IMR-90 (cell line): Measurements from ENCODE around the gene TMEM132A. TPM values are rescaled to one million over a fixed set of nuclear protein-coding genes. Genes with fewer than 3 reads are reported as not detected.

Experiments
- ATAC-seq: fragments of 200-7000 bp; cut with Tn5 transposase; 2 replicates; pipeline ENCODE4 v1.9.1; 2020; ENCODE audit warnings: low read depth, mild to moderate bottlenecking, moderate library complexity
- BruUV-seq: library from RNA; stranded (reverse); fragments of 400-500 nt; replicated peaks from 2 replicates; lab custom pipeline; 2021; lab: Mats Ljungman, UMichigan
- CTCF ChIA-PET: fragments of 300-600 bp; formaldehyde crosslinking; extraction: SDS; loops from one replicate; lab custom pipeline; 2021; ENCODE audit warnings: antibody characterized with exemption; lab: Yijun Ruan, JAX
- POLR2A ChIA-PET: fragments of 300-600 bp; sonication (Branson Sonifier 250); formaldehyde crosslinking; loops from one replicate; lab custom pipeline; 2022; ENCODE audit warnings: antibody characterized with exemption; ENCODE audit not compliant: unreplicated experiment; lab: Charles Lee
- DNase-seq: peaks from one replicate; pipeline ENCODE4 v3.0.0; 2013
- H2AFZ ChIP-seq: replicated peaks from 2 replicates; pipeline ENCODE3; 2013; ENCODE audit warnings: low read length, mild to moderate bottlenecking; ENCODE audit not compliant: poor library complexity
- H2AK5ac ChIP-seq: 2 replicates; pipeline ENCODE4 v1.6.1; 2013; ENCODE audit warnings: low read depth, low read length, inconsistent platforms
- H2AK9ac ChIP-seq: replicated peaks from 2 replicates; pipeline ENCODE3; 2013; ENCODE audit warnings: mild to moderate bottlenecking, low read depth, low read length, moderate library complexity; ENCODE audit not compliant: poor library complexity
- H2BK120ac ChIP-seq: 2 replicates; pipeline ENCODE4 v1.6.1; 2013; ENCODE audit warnings: low read depth, low read length, inconsistent platforms
- H2BK15ac ChIP-seq: 3 replicates; pipeline ENCODE4 v1.6.1; 2013; ENCODE audit warnings: low read depth, low read length, inconsistent platforms
- H2BK20ac ChIP-seq: 2 replicates; pipeline ENCODE4 v1.6.1; 2013; ENCODE audit warnings: low read depth, mild to moderate bottlenecking, inconsistent platforms, low read length, moderate library complexity
- H2BK5ac ChIP-seq: 2 replicates; pipeline ENCODE4 v1.6.1; 2013; ENCODE audit warnings: mild to moderate bottlenecking, low read depth, low read length, inconsistent platforms; ENCODE audit not compliant: poor library complexity, severe bottlenecking
- H3K14ac ChIP-seq: replicated peaks from 2 replicates; pipeline ENCODE4 v1.6.1; 2013; ENCODE audit warnings: low read depth, low read length, inconsistent platforms
- H3K18ac ChIP-seq: 2 replicates; pipeline ENCODE4 v1.6.1; 2013; ENCODE audit warnings: low read depth, low read length, control low read depth
- H3K23ac ChIP-seq: 2 replicates; pipeline ENCODE4 v1.6.1; 2013; ENCODE audit warnings: low read depth, low read length, inconsistent platforms
- H3K27ac ChIP-seq: 2 replicates; pipeline ENCODE4 v1.5.1; 2013; ENCODE audit warnings: mild to moderate bottlenecking, control low read depth, low read length; ENCODE audit not compliant: insufficient read depth
- H3K27me3 ChIP-seq: 2 replicates; pipeline ENCODE4 v1.6.1; 2013; ENCODE audit warnings: low read length; ENCODE audit not compliant: control insufficient read depth, insufficient read depth
- H3K36me3 ChIP-seq: 2 replicates; pipeline ENCODE4 v1.6.1; 2013; ENCODE audit warnings: low read length, mixed read lengths; ENCODE audit not compliant: control insufficient read depth, insufficient read depth
- H3K4ac ChIP-seq: 2 replicates; pipeline ENCODE4 v1.6.1; 2013; ENCODE audit warnings: low read depth, low read length, inconsistent platforms
- H3K4me1 ChIP-seq: 2 replicates; pipeline ENCODE4 v1.6.1; 2013; ENCODE audit warnings: low read length, mixed read lengths; ENCODE audit not compliant: control insufficient read depth, insufficient read depth
- H3K4me2 ChIP-seq: 2 replicates; pipeline ENCODE4 v1.6.1; 2013; ENCODE audit warnings: low read depth, mild to moderate bottlenecking, control low read depth, low read length, moderate library complexity
- H3K4me3 ChIP-seq: 2 replicates; pipeline ENCODE4 v1.5.1; 2013; ENCODE audit warnings: low read depth, mild to moderate bottlenecking, control low read depth, low read length, moderate library complexity; ENCODE audit not compliant: insufficient read depth
- H3K56ac ChIP-seq: 2 replicates; pipeline ENCODE4 v1.6.1; 2013; ENCODE audit warnings: low read length, inconsistent platforms; ENCODE audit not compliant: insufficient read depth; ENCODE audit errors: extremely low read depth
- H3K79me1 ChIP-seq, 2 experiments: 2 replicates each; pipeline ENCODE4 v1.6.1; 2013; ENCODE audit warnings: low read length in 2 of 2, inconsistent platforms in 1 of 2, low read depth in 1 of 2
- H3K9ac ChIP-seq: 2 replicates; pipeline ENCODE4 v1.6.1; 2013; ENCODE audit warnings: low read depth, low read length, control low read depth
- H3K9me1 ChIP-seq: 2 replicates; pipeline ENCODE4 v1.6.1; 2013; ENCODE audit warnings: low read length, inconsistent platforms; ENCODE audit not compliant: insufficient read depth
- H3K9me3 ChIP-seq: 2 replicates; pipeline ENCODE4 v1.6.1; 2013; ENCODE audit warnings: low read length; ENCODE audit not compliant: control insufficient read depth, insufficient read depth
- H4K20me1 ChIP-seq: 2 replicates; pipeline ENCODE4 v1.6.1; 2013; ENCODE audit warnings: low read length, inconsistent platforms; ENCODE audit not compliant: insufficient read depth
- H4K5ac ChIP-seq: 2 replicates; pipeline ENCODE4 v1.6.1; 2013; ENCODE audit warnings: mild to moderate bottlenecking, low read depth, low read length, control low read depth
- H4K8ac ChIP-seq, 2 experiments: 2 replicates each; pipeline ENCODE4 v1.6.1; 2013; ENCODE audit warnings: low read depth in 2 of 2, low read length in 2 of 2, control low read depth in 1 of 2, inconsistent platforms in 1 of 2
- H4K91ac ChIP-seq: 2 replicates; pipeline ENCODE4 v1.6.1; 2013; ENCODE audit warnings: low read depth, low read length, inconsistent platforms; ENCODE audit not compliant: insufficient read depth
- BHLHE40 ChIP-seq: fragments of 150-350 bp; IDR thresholded peaks from 2 replicates; pipeline ENCODE4 v1.6.1; 2016; ENCODE audit warnings: mild to moderate bottlenecking, low read depth, low read length
- CEBPB ChIP-seq: IDR thresholded peaks from 2 replicates; pipeline ENCODE4 v1.6.1; 2012; ENCODE audit warnings: low read depth, low read length, improper control_type of control experiment
- CHD1 ChIP-seq: IDR thresholded peaks from 2 replicates; pipeline ENCODE4 v1.6.1; 2012; ENCODE audit warnings: low read depth, low read length, improper control_type of control experiment
- CTCF ChIP-seq: conservative IDR thresholded peaks from 2 replicates; pipeline ENCODE4 v1.5.1; 2012; ENCODE audit warnings: mild to moderate bottlenecking, low read depth, low read length, improper control_type of control experiment
- ELK1 ChIP-seq: fragments of 150-350 bp; IDR thresholded peaks from 2 replicates; pipeline ENCODE4 v1.6.1; 2016; ENCODE audit warnings: low read depth, mild to moderate bottlenecking, low read length, moderate library complexity, borderline replicate concordance
- FOS ChIP-seq: fragments of 150-350 bp; IDR thresholded peaks from 2 replicates; pipeline ENCODE4 v1.6.1; 2016; ENCODE audit warnings: low read depth, low read length
- MAFK ChIP-seq: IDR thresholded peaks from 2 replicates; pipeline ENCODE4 v1.6.1; 2012; ENCODE audit warnings: low read depth, low read length, improper control_type of control experiment
- MAZ ChIP-seq: IDR thresholded peaks from 2 replicates; pipeline ENCODE4 v1.6.1; 2012; ENCODE audit warnings: low read depth, mild to moderate bottlenecking, low read length, improper control_type of control experiment, moderate library complexity, borderline replicate concordance
- MXI1 ChIP-seq: IDR thresholded peaks from 2 replicates; pipeline ENCODE4 v1.6.1; 2012; ENCODE audit warnings: low read depth, mild to moderate bottlenecking, low read length, moderate library complexity, borderline replicate concordance
- NFE2L2 ChIP-seq: fragments of 150-350 bp; IDR thresholded peaks from 2 replicates; pipeline ENCODE4 v1.6.1; 2016; ENCODE audit warnings: low read depth, mild to moderate bottlenecking, low read length
- POLR2A ChIP-seq: IDR thresholded peaks from 2 replicates; pipeline ENCODE4 v1.6.1; 2012; ENCODE audit warnings: mild to moderate bottlenecking, low read depth, low read length
- RAD21 ChIP-seq: IDR thresholded peaks from 2 replicates; pipeline ENCODE4 v1.6.1; 2012; ENCODE audit warnings: low read length, improper control_type of control experiment
- RCOR1 ChIP-seq: IDR thresholded peaks from 2 replicates; pipeline ENCODE4 v1.6.1; 2012; ENCODE audit warnings: mild to moderate bottlenecking, low read length, improper control_type of control experiment; ENCODE audit not compliant: insufficient replicate concordance
- RFX5 ChIP-seq: IDR thresholded peaks from 2 replicates; pipeline ENCODE4 v1.8.0; 2012; ENCODE audit warnings: low read depth, mild to moderate bottlenecking, low read length, moderate library complexity
- SMC3 ChIP-seq: fragments of 150-350 bp; IDR thresholded peaks from 2 replicates; pipeline ENCODE4 v1.6.1; 2016; ENCODE audit warnings: low read depth, mild to moderate bottlenecking, antibody characterized with exemption, low read length, moderate library complexity
- USF2 ChIP-seq: fragments of 150-350 bp; IDR thresholded peaks from 2 replicates; pipeline ENCODE4 v1.6.1; 2017; ENCODE audit warnings: mild to moderate bottlenecking, antibody characterized with exemption, low read length, low read depth
- WGBS, 2 experiments: methylation state at CpG; one replicate each; pipeline versions ENCODE4 v1.1.5 to v1.1.7; 2013; ENCODE audit warnings: missing lambda C conversion rate in 2 of 2; ENCODE audit not compliant: insufficient read length in 1 of 2; ENCODE audit errors: extremely low coverage in 2 of 2; 5-methylcytosine and 5-hydroxymethylcytosine counted together
- dilution Hi-C: fragments of 300-500 bp; cut with HindIII; formaldehyde crosslinking; loops from one replicate; pipeline ENCODE4 v1.14.3; 2018; ENCODE audit warnings: low sequenced_read_pairs; ENCODE audit not compliant: unreplicated experiment
- in situ Hi-C: fragments of 300-500 bp; cut with MboI; formaldehyde crosslinking; loops from 3 replicates; pipeline ENCODE4 v1.14.3; 2019; ENCODE audit warnings: low sequenced_read_pairs, inconsistent platforms, mixed read lengths
- intact Hi-C: fragments of 100-400 bp; cut with micrococcal nuclease; formaldehyde crosslinking; loops from 2 replicates; pipeline ENCODE4 v1.10.0; 2022
- polyA plus RNA-seq, 3 experiments: library from polyadenylated mRNA; depleted of rRNA; stranded (reverse); fragments of >200 nt; gene quantifications; 2 replicates each; pipeline ENCODE4 v1.2.3, GENCODE V29; 2012; ENCODE audit warnings: low replicate concordance in 1 of 3
- total RNA-seq: library from RNA; depleted of rRNA; stranded (reverse); fragments of >200 nt; gene quantifications from 2 replicates; pipeline ENCODE4 v1.2.3, GENCODE V29; 2012

Gene TMEM132A
- total and polyA plus RNA-seq, 2 of the 4 experiments (the other 2 are of a cell fraction): 7.7 to 64.2 TPM

GRCh38 chr11:60977224-60977623, 53.0 kb downstream of the TMEM132A start:
- no peaks in the 10 kb centered on the region for H4K20me1 ChIP-seq
- WGBS, 2 experiments: 80% methylated on average over 1 of the region's 4 CpGs; no CpG with 5 or more reads in 1 of the 2 experiments
- no peak overlapping the region for H2BK5ac ChIP-seq
- no peaks in the 10 kb centered on the region for H3K9me3 ChIP-seq
- H3K79me1 ChIP-seq: no peaks in the 10 kb centered on the region
- H3K9me1 ChIP-seq: no peaks in the 10 kb centered on the region
- no peak overlapping the region for H3K18ac ChIP-seq
- no peak overlapping the region for H4K5ac ChIP-seq
- ChIA-PET CTCF (no interaction called here), POLR2A (no interaction called here)
- H2BK15ac ChIP-seq: no peak overlapping the region
- no peak for DNase-seq
- no peak overlapping the region for H3K27ac ChIP-seq
- ATAC-seq: no peak
- no peaks in the 10 kb centered on the region for H3K36me3 ChIP-seq
- no peak overlapping the region for H2AK9ac ChIP-seq
- H4K8ac ChIP-seq: no peak overlapping the region
- peaks cover 34% of the 10 kb centered on the region for H3K27me3 ChIP-seq
- no peak overlapping the region for H2AK5ac ChIP-seq
- in situ Hi-C loops (no loop called here), dilution Hi-C loops (no loop called here), intact Hi-C loops (no loop called here)
- H3K9ac ChIP-seq: no peak overlapping the region
- TF ChIP-seq USF2 (no peak), BHLHE40 (no peak), CHD1 (no peak), SMC3 (no peak), RCOR1 (no peak), NFE2L2 (no peak), CTCF (no peak), CEBPB (no peak), ELK1 (no peak), POLR2A (no peak), RAD21 (no peak), MAZ (no peak), MXI1 (no peak), RFX5 (no peak), MAFK (no peak), FOS (no peak)
- no peak overlapping the region for H4K91ac ChIP-seq
- no peaks in the 10 kb centered on the region; the same call in 1 of the 2 replicates for H3K4me1 ChIP-seq
- no peak overlapping the region for H2BK20ac ChIP-seq
- no peak overlapping the region for H3K4me3 ChIP-seq
- no peak overlapping the region for H2AFZ ChIP-seq
- no peak overlapping the region for H3K14ac ChIP-seq
- H3K56ac ChIP-seq: no peak overlapping the region
- BruUV-seq: no TSS peak
- no peak overlapping the region for H3K4me2 ChIP-seq
- H2BK120ac ChIP-seq: no peak overlapping the region
- no peak overlapping the region for H3K4ac ChIP-seq
- H3K23ac ChIP-seq: no peak overlapping the region
